HG03139 (cell line): ENCODE measurements around the gene HDAC8.
"Not testable (repeated sequence)": the region's sequence is repeated elsewhere in the genome, so short reads cannot be mapped to it uniquely, and the experiment has no call there.

Experiments used
- ATAC-seq: cut with Tn5 transposase; IDR thresholded peaks from one replicate; pipeline ENCODE4 v1.9.1; 2021; ENCODE audit not compliant: unreplicated experiment

Gene HDAC8

GRCh38 chrX:72572248-72573157, at the start of gene HDAC8:
TSS of gene HDAC8 (minus strand) at chrX:72572843. CDS start at chrX:72572761, 82 bp downstream.
- peak; percentile 96 for ATAC-seq

DNA sequence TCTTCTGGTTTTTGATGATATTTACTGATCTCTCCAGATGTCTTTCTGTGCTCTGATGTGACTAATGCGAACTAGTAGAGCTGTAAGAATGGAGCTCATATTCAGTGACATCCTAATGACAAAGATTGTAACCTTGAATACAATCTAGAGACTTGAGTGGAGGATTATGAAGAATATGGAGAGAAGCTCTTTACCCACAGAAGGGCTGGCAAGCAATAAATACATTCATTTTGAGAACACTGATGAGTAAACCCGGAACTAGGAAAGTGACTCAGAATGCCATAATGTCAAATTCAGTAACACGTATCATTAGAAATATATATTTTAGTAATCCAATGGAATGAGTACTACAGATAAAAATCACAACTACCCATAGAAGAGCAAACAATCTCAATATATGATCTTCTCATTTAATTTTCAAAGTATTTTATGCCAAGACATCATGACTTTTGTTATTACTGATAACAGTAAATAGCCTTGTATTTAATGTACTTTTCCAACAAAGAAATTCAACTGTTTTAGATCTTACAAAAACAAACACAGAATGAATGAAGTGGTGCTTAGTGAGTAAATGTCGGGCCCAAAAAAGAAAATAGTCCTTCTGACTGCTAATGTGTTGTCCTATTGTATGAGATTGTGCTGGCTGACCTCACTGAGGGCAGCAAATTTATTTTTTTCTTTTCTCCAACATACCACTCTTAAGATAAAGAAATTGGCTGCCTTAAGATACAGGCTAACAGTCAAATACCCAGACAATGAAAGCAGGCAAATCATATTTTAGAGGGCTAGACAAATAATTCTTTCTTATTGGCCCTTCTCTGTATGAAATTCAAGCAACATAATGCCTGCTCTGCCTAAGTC, 49.2 kb upstream of the HDAC8 start:
- ATAC-seq = peak; percentile 63

- peak; percentile 27 for ATAC-seq
These were observed 48.5 kb upstream of the HDAC8 start for GRCh38 chrX:72621163-72621562.

DNA sequence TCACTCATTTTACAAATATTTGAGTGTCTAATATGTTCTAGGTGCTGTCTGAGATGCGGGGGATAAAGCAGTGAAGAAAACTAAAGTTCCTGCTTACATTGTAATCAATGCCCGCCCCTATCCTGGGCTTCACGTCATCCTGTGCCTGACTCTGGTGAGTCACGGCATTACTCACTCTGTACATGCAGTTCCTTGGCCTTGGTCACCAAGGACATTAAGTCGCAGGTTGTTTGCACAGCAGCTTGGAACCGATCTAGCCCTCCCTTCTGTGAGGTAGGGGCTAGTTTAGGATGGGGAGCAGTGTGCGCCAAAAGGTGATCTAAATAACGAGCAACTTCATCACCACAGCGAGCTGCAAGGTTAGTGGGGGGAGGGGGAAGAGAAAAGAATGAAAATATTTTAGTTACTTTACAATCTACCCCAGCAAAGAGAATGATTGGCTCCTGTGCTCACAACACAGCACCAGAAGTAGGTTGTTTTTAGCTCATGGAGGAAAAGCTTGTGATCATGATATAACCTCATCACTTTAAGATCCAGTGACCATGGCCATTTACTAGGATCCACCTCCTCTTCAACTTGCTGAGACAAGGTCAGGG, 48.0 kb upstream of the HDAC8 start:
- ATAC-seq = no peak

DNA sequence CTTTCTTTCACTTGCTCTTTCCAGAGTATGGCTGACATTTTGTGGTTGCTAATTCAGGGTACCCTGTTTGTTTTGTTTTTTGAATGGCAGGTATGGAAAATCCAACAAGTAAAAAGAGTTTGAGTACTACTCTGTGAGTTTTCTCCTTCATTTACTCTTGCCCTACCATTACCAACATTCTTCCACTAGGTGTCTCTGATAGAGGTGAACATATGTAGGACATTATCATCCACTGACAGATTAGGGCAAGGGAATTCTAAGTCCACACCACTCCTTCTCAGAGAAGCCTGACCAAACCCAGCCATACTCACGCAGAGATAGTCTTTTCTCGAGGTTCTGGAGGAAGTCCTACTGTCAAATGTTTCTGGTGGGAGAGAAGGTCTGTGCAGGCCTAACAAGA, 36.7 kb upstream of the HDAC8 start:
- ATAC-seq = no peak

DNA sequence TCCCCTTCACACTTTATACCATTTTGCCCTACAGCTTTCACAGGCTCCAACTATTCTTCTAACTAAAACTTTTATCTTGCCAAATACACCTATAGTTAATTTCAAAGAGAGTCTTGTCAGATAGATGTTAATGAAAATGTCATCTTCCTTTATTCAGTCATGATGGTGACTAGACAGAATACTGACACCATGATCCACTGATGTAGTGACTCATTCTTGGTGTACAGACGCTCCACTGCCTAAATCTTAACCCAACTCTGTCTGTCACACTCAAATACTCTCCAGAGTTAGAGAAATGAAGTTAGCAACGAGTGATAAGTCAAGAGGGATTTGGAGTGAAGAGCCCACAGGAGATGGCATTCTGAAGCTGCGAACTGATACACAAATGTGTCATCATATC, 32.1 kb upstream of the HDAC8 start:
- ATAC-seq = no peak

DNA sequence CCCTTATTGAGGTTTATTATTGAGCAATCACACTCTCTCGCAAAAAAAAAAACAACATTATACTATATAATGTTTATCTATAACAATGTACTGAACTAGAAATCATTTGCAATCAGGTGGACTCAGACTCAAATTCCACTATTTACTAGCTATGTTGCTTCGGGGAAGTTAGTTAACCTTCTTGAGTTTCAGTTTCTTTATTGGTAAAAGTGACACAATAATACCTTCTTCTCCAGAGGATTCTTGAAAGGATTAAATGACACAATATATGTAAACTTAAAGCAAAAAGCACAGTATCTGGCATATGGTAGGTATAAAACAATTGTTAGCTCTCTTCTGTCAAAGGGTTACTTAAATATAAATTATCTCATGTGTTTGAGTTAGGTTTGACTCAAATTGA, 31.5 kb upstream of the HDAC8 start:
- no peak for ATAC-seq

DNA sequence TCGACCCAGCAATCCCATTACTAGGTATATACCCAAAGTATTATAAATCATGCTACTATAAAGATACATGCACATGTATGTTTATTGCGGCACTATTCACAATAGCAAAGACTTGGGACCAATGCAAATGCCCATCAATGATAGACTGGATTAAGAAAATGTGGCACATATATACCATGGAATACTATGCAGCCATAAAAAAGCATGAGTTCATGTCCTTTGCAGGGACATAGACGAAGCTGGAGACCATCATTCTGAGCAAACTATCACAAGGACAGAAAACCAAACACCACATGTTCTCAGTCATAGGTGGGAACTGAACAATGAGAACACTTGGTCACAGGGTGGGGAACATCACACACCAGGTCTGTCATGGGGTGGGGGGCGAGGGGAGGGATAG, 18.4 kb upstream of the HDAC8 start:
- not testable (repeated sequence) for ATAC-seq

- no peak for ATAC-seq
These were observed 11.5 kb upstream of the HDAC8 start for GRCh38 chrX:72584163-72584562.

DNA sequence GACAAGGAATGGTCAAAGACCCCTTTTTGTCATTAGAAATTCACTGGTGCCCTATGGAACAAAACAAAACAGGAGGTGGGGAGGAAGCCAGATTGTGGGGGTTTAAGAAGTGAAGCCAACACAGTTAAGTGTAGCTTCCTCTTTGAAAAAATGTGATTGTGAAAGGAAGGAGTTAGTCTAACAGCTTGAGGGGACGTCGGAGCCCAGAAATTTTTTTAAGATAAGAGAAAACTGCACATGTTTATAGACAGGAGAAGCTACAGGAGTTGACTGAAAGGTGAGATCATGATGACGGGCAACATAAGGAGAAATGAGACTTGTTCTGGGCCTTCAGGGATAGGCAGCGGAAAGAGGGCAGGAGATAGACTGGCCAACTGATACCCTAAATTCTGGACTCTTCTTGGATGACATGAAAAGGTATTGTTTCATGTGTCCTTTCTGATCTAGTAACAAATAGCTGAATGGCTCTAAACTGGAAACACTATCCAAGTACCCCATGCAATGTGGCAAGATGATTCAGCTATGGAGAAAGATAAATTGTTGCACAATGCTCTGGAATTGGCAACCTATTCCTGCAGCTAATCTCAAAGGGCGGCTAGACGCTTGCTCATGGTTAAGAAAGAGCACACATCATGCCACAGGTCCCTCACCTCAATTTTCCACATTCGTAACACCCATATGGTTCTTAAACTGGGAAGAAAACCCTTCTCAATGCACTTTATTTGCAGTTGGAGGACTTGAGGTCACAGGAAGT, 3.7 kb upstream of the HDAC8 start:
- ATAC-seq = no peak

- ATAC-seq = no peak
These were observed 492 bp upstream of the HDAC8 start for GRCh38 chrX:72573158-72573511.

DNA sequence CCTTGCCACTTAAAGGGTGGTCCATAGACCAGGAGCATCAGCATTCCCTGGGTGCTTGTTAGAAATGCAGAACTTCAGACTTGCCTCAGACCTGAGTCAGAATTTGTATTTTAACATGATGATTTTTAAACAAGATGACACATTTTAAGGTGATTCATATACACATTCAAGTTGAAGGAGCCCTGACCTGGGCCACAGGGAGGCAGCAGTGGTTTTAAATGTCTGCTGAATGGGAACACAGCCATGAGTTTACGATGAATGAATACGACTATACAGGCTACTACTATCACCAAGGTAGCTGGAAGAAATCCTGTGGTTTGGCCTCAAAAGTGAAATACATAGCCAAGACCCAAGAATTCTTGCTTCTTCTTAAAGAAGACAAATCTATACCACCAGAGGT, 2.9 kb downstream of the HDAC8 start:
- no peak for ATAC-seq

DNA sequence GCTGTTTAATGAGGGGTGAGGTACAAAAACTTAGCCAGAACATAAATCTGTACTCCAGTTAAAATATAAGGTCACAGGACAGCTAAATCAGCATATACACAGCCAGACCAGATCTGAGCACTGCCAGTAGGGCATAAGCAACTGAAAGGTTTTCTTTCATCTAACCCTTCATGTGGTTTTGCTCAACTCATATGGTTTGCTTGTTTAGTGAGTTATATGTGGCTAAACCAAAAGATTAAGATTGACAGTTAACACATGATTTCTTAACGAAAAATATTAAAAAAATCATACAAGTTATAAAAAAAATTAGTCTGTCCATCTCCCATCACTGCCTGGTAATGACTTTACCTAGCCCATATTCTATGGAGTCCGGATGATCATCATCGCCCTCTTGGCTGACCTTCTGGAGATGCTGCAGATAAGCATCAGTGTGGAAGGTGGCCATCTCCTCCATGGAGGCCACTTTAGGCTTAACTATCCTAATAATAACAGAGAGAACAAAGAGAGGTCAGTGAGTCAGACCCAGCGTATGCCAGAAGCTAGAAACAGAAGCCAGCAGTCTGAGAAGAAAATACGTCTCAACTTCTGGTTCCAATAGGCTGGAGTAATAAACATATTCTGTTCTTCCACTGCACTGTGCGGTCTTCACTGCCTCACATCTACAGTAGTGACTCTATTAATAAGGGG, 4.1 kb downstream of the HDAC8 start:
- no peak for ATAC-seq

DNA sequence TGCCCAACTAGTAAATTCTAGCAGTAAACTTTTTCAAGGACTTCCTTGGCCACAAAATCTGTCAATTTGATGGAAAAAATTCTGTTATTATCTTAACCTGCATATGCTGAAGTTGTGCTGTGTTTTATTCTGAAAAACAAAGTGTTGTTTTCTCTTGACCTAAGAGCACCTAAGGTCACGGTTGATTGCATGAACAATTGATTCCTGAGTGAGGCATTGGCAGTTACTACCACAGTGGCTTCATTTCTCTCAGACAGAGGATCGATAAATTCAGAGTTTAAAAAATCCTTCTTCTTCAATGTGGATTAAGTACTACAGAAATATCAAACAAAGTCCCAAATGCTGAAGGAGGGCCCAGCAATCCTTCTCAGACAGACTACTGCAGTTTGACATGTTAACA, 6.2 kb downstream of the HDAC8 start:
- no peak for ATAC-seq

- not testable (repeated sequence) for ATAC-seq
These were observed 13.0 kb downstream of the HDAC8 start for GRCh38 chrX:72559655-72560054.

DNA sequence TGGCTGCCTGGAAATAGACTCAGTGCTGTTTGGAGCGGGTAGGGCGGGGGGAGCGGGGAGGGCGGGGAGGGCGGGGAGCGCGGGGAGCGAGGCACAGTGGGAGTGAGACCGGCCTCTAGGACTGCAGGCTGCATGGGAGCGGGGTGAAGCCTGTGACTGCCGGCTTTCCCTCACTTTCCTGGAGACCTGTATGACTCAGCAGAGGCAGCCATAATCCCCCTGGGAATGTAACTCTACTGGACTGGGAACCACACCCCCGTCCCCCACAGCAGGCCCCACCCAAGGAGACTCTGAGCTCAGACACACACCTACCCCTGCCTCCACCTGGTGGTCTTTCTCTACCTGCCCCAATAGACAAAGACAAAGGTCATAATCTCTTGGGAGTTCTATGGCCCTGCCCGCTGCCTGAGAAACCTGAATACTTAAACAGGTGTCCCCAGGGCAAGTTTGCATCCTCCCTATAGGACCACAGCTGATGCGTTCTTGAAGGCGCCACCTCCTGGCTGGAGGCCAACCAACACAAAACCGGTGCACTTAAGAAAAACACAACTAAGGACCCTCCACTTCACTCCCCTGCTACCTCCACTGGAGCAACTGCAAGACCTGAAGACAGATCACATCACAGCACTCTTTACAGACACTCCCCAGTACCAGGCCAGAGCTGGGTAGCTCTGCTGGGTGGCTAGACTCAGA, 18.0 kb downstream of the HDAC8 start:
- no peak for ATAC-seq

- not testable (repeated sequence) for ATAC-seq
These were observed 20.2 kb downstream of the HDAC8 start for GRCh38 chrX:72552443-72552842.

DNA sequence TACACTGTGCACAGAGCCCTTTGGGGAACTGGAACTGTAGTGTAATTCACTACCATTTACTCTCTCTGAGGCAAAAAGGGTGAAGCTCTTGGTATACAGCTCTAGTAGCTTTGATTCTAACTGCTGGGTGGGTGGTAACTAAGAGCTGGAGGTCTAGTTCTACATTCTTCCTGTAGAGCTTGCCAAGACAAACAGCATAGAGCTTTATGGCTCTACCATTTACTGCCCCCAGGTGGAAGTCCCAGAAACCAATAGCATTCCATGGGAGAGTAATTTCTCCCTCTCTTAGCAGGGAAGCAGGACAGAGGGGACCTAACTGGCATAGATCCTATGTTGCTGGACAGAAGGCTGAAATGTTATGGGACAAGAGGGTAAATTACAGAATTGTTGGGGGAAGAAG, 26.7 kb downstream of the HDAC8 start:
- no peak for ATAC-seq

- ATAC-seq = no peak
These were observed 32.3 kb downstream of the HDAC8 start for GRCh38 chrX:72540318-72540717.

- ATAC-seq = no peak
These were observed 32.8 kb downstream of the HDAC8 start for GRCh38 chrX:72539822-72540221.
